HG03565 (cell line): Measurements from ENCODE around the gene PHKB.
"Not testable (repeated sequence)": the region's sequence is repeated elsewhere in the genome, so short reads cannot be mapped to it uniquely, and the experiment has no call there.

Source experiments
- ATAC-seq: cut with Tn5 transposase; IDR thresholded peaks from one replicate; pipeline ENCODE4 v1.9.1; 2021; ENCODE audit warnings: mild to moderate bottlenecking, moderate library complexity; ENCODE audit not compliant: unreplicated experiment

Gene PHKB

GRCh38 chr16:47468070-47468689, 7.0 kb downstream of the PHKB start:
- not testable (repeated sequence) for ATAC-seq

- ATAC-seq, result no peak
Measured at GRCh38 chr16:47469227-47469626, 8.1 kb downstream of the PHKB start.

GRCh38 chr16:47470211-47470610, 9.1 kb downstream of the PHKB start:
- ATAC-seq, result no peak

- no peak for ATAC-seq
Measured at GRCh38 chr16:47470810-47471209, 9.7 kb downstream of the PHKB start.

GRCh38 chr16:47473004-47473403, 11.9 kb downstream of the PHKB start:
- ATAC-seq, result not testable (repeated sequence)

- ATAC-seq, result no peak
Measured at GRCh38 chr16:47473792-47474191, 12.7 kb downstream of the PHKB start.

GRCh38 chr16:47475786-47476185, 14.7 kb downstream of the PHKB start:
- no peak for ATAC-seq

- ATAC-seq, result no peak
Measured at GRCh38 chr16:47476654-47477345, 15.7 kb downstream of the PHKB start.

GRCh38 chr16:47477679-47478078, 16.5 kb downstream of the PHKB start:
- ATAC-seq, result no peak

- no peak for ATAC-seq
Measured at GRCh38 chr16:47480410-47480809, 19.3 kb downstream of the PHKB start.

- ATAC-seq, result no peak
Measured at GRCh38 chr16:47481698-47482374, 20.7 kb downstream of the PHKB start.

- ATAC-seq, result no peak
Measured at GRCh38 chr16:47483616-47484015, 22.5 kb downstream of the PHKB start.

- no peak for ATAC-seq
Measured at GRCh38 chr16:47486856-47487255, 25.7 kb downstream of the PHKB start.

GRCh38 chr16:47488051-47488450, 26.9 kb downstream of the PHKB start:
- ATAC-seq, result no peak

GRCh38 chr16:47490471-47490870, 29.3 kb downstream of the PHKB start:
- ATAC-seq, result no peak

- no peak for ATAC-seq
Measured at GRCh38 chr16:47492036-47492427, 30.9 kb downstream of the PHKB start.

GRCh38 chr16:47492428-47493377, 31.6 kb downstream of the PHKB start:
- ATAC-seq, result peak; percentile 68

GRCh38 chr16:47493381-47494337, 32.5 kb downstream of the PHKB start:
- peak; percentile 43 for ATAC-seq

- ATAC-seq, result no peak
Measured at GRCh38 chr16:47499080-47499699, 38.1 kb downstream of the PHKB start.
